Activated CD8-positive, alpha-beta T cell treated with anti-CD3 and anti-CD28 coated beads, Interleukin-2, amount 10 ng/mL, durations not matched to agents 7 days and 5 days (primary cell): ENCODE results near the gene PALD1. TPM values are rescaled to one million over a fixed set of nuclear protein-coding genes. Genes with fewer than 3 reads are reported as not detected.
A peak's percentile ranks its signal among the peaks of the same experiment; 100 is the strongest.
"Not testable (repeated sequence)": the region's sequence is repeated elsewhere in the genome, so short reads cannot be mapped to it uniquely, and the experiment has no call there.

Experiments used
- ATAC-seq: fragments of 150-1000 bp; cut with Tn5 transposase; one replicate; pipeline ENCODE4 v1.10.0; 2021; ENCODE audit warnings: moderate library complexity
- CTCF ChIA-PET: fragments of 350-600 bp; sonication (Branson Sonifier 250); formaldehyde crosslinking; loops from one replicate; lab custom pipeline; 2021; ENCODE audit warnings: antibody characterized with exemption; lab: Charles Lee
- POLR2A ChIA-PET: fragments of 350-600 bp; sonication (Branson Sonifier 250); formaldehyde crosslinking; loops from one replicate; lab custom pipeline; 2021; ENCODE audit warnings: antibody characterized with exemption; lab: Charles Lee
- DNase-seq: peaks from one replicate; pipeline ENCODE4 v3.0.0-alpha.2; 2020
- H3K27ac Mint-ChIP-seq: one replicate; pipeline ENCODE4 v1.8.0; 2021; ENCODE audit warnings: mild to moderate bottlenecking, mixed read lengths
- H3K27me3 Mint-ChIP-seq: one replicate; pipeline ENCODE4 v1.8.0; 2021; ENCODE audit warnings: low read depth, mixed read lengths
- H3K36me3 Mint-ChIP-seq: one replicate; pipeline ENCODE4 v1.8.0; 2021; ENCODE audit warnings: low read depth, mixed read lengths
- H3K4me1 Mint-ChIP-seq: one replicate; pipeline ENCODE4 v1.8.0; 2021; ENCODE audit warnings: low read depth, mixed read lengths
- H3K4me3 Mint-ChIP-seq: one replicate; pipeline ENCODE4 v1.8.0; 2021; ENCODE audit warnings: mild to moderate bottlenecking, mixed read lengths
- H3K9me3 Mint-ChIP-seq: one replicate; pipeline ENCODE4 v1.8.0; 2022; ENCODE audit warnings: mixed read lengths; ENCODE audit not compliant: insufficient read depth
- total RNA-seq, 2 experiments: library from RNA; stranded (reverse); gene quantifications; one replicate each; pipeline ENCODE4 v1.2.3, GENCODE V29; 2021

Gene PALD1
- total RNA-seq, 2 experiments from 2014 or later = 6.2 to 6.5 TPM

GRCh38 chr10:70476249-70477035, 2.1 kb upstream of the PALD1 start:
- Mint-ChIP-seq H3K36me3 (no peaks in the 10 kb centered on the region), H3K4me3 (no peak overlapping the region), H3K27ac (no peak overlapping the region), H3K9me3 (no peaks in the 10 kb centered on the region), H3K27me3 (peaks cover 37% of the 10 kb centered on the region), H3K4me1 (peaks cover 48% of the 10 kb centered on the region)
- ChIA-PET POLR2A (interaction anchor here (1.4 to 2.3 kb wide), 2 partner anchors 18 to 72 kb away, joined by 6 to 8 read pairs; partner anchors contain the start of gene EIF4EBP2), CTCF (interaction anchor here (0.6 to 3.1 kb wide), 5 partner anchors 15 to 83 kb away, joined by 3 to 19 read pairs (median 3); no protein-coding TSS in a partner anchor)
- no peak for DNase-seq
- ATAC-seq = no peak

GRCh38 chr10:70477661-70478162, 855 bp upstream of the PALD1 start:
- DNase-seq = peak; percentile 90
- ChIA-PET POLR2A (interaction anchor here (1.0 to 2.3 kb wide), 3 partner anchors 17 to 307 kb away, joined by 3 to 8 read pairs (median 6); partner anchors contain the start of genes EIF4EBP2 and SAR1A), CTCF (interaction anchor here (1.0 to 3.1 kb wide), 4 partner anchors 14 to 65 kb away, joined by 3 to 19 read pairs (median 6); no protein-coding TSS in a partner anchor)
- H3K9me3 Mint-ChIP-seq = no peaks in the 10 kb centered on the region
- H3K4me1 Mint-ChIP-seq = peaks cover 55% of the 10 kb centered on the region
- peak overlapping the region; percentile 77 for H3K4me3 Mint-ChIP-seq
- peak; percentile 80 for ATAC-seq
- peaks cover 36% of the 10 kb centered on the region for H3K27me3 Mint-ChIP-seq
- peak overlapping the region; percentile 75 for H3K27ac Mint-ChIP-seq
- no peaks in the 10 kb centered on the region for H3K36me3 Mint-ChIP-seq

DNA sequence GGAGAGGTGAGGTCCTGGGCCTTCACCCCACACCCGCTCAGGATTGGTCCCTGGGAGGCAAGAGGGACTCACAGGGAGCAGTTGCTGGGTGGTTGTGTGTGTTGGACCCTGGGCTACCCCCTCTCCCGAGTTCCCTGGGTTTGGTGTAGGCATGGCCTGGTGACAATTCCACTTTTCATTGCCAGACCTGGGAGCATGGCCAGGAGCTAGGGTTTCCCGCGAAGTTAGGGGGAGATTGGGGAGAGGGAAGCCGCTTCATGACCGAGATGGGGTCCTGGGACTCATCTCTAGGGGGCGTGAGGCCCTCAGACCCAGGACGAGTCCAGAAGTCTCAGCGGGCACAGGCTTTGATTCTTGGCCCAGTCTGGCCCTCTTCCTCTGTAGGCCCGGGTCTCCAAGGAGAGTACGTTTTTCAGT, 606 bp downstream of the PALD1 start:
- ChIA-PET CTCF (no interaction called here), POLR2A (interaction anchor here (1.0 kb wide), 1 partner anchor 9 kb away, joined by 3 read pairs; no protein-coding TSS in a partner anchor)
- ATAC-seq = no peak
- Mint-ChIP-seq H3K27me3 (peaks cover 28% of the 10 kb centered on the region), H3K27ac (peak overlapping the region; percentile 54), H3K4me1 (peaks cover 61% of the 10 kb centered on the region), H3K4me3 (peak overlapping the region; percentile 71), H3K9me3 (no peaks in the 10 kb centered on the region), H3K36me3 (peaks cover 2% of the 10 kb centered on the region)
- DNase-seq = no peak

DNA sequence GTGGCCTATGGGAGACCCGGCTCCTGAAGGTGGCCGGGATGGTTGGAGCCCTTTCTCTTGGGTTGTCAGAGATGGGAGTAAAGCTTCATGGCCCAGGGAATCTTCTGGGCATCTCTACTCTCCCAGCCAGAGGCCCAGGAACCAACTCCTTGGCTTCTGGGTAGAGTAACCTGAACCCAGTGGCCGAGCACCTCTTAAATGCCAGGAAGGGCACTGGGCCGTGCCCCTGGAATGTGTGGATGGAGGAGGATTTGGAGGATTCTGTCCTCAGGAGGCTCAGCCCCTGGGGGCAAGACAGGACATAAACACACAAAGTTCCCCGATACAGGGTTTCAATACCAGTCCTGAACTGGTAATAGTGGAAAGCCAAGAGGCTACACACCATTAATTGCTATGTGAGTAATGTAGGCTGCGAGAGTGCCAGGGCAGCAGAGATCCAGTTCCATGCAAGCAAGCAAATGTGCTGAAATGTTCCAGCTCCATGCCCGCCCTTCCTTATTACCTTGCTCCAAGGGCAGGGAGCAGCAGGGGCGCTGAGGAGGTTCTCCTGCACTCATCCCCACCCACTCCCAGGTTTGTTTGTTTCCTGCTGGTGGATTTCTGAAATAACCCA, 1.2 kb downstream of the PALD1 start:
- ChIA-PET CTCF (interaction anchor here (0.9 to 1.7 kb wide), 3 partner anchors 14 to 50 kb away, joined by 3 to 5 read pairs (median 4); no protein-coding TSS in a partner anchor), POLR2A (interaction anchor here (1.0 kb wide), 1 partner anchor 8 kb away, joined by 3 read pairs; no protein-coding TSS in a partner anchor)
- H3K27ac Mint-ChIP-seq = peak overlapping the region; percentile 69
- H3K9me3 Mint-ChIP-seq = no peaks in the 10 kb centered on the region
- H3K4me1 Mint-ChIP-seq = peaks cover 61% of the 10 kb centered on the region
- DNase-seq = no peak
- peaks cover 2% of the 10 kb centered on the region for H3K36me3 Mint-ChIP-seq
- H3K27me3 Mint-ChIP-seq = peaks cover 22% of the 10 kb centered on the region
- no peak for ATAC-seq
- H3K4me3 Mint-ChIP-seq = peak overlapping the region; percentile 71

- H3K4me3 Mint-ChIP-seq = peak overlapping the region; percentile 71
- peak overlapping the region; percentile 69 for H3K27ac Mint-ChIP-seq
- ChIA-PET POLR2A (no interaction called here), CTCF (interaction anchor here (0.9 to 1.7 kb wide), 3 partner anchors 14 to 50 kb away, joined by 3 to 5 read pairs (median 4); no protein-coding TSS in a partner anchor)
- peaks cover 2% of the 10 kb centered on the region for H3K36me3 Mint-ChIP-seq
- ATAC-seq = peak; percentile 42
- DNase-seq = peak; percentile 68
- peaks cover 18% of the 10 kb centered on the region for H3K27me3 Mint-ChIP-seq
- peaks cover 61% of the 10 kb centered on the region for H3K4me1 Mint-ChIP-seq
- H3K9me3 Mint-ChIP-seq = no peaks in the 10 kb centered on the region
Observed at GRCh38 chr10:70480239-70480861, 1.8 kb downstream of the PALD1 start.

GRCh38 chr10:70481105-70481504, 2.5 kb downstream of the PALD1 start:
- peaks cover 59% of the 10 kb centered on the region for H3K4me1 Mint-ChIP-seq
- no peaks in the 10 kb centered on the region for H3K9me3 Mint-ChIP-seq
- ATAC-seq = no peak
- DNase-seq = no peak
- no peak overlapping the region for H3K4me3 Mint-ChIP-seq
- H3K27ac Mint-ChIP-seq = peak overlapping the region; percentile 69
- CTCF ChIA-PET = interaction anchor here (1.2 to 1.7 kb wide), 2 partner anchors 13 to 20 kb away, joined by 4 to 5 read pairs; no protein-coding TSS in a partner anchor
- H3K27me3 Mint-ChIP-seq = peaks cover 14% of the 10 kb centered on the region
- H3K36me3 Mint-ChIP-seq = peaks cover 6% of the 10 kb centered on the region
- POLR2A ChIA-PET = no interaction called here

DNA sequence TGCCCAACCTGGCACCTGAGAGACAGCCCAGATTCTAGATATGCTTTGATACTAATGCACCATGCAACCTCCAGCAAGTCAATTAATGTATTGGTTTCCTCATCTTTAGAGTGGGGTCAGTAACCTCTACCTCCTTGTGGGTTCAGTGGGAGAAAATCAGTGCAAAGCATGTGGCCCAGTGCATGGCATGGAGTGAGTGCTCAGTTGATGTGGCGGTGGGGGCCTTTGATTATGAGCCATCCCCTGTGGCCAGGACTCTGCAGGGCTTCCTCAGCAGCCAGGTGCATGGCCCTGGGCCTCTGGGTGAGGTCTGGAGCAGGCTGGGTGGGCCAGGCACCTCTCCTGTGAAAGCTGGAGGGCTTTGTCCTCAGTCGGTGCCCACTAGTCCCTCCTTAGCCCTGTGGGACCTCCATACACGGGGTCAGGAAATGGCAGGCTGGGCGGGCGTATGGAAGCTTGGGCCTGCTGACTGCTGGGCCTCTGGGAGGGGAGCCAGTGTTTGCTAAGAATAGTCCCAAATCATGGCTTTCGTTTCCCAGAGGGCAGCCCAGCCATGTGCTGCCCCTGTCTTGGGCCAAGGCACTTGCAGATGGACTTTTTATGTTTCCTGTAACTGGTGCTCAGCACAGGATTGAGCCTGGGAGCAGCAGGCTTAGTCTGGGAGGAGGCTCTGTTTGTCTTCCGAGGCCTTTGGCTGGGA, 3.4 kb downstream of the PALD1 start:
- H3K9me3 Mint-ChIP-seq = no peaks in the 10 kb centered on the region
- H3K36me3 Mint-ChIP-seq = peaks cover 6% of the 10 kb centered on the region
- peaks cover 7% of the 10 kb centered on the region for H3K27me3 Mint-ChIP-seq
- ATAC-seq = no peak
- peaks cover 50% of the 10 kb centered on the region for H3K4me1 Mint-ChIP-seq
- ChIA-PET POLR2A (no interaction called here), CTCF (interaction anchor here (1.7 kb wide), 1 partner anchor 12 kb away, joined by 5 read pairs; no protein-coding TSS in a partner anchor)
- no peak for DNase-seq
- H3K27ac Mint-ChIP-seq = peak overlapping the region; percentile 34
- no peak overlapping the region for H3K4me3 Mint-ChIP-seq

- DNase-seq = no peak
- Mint-ChIP-seq H3K9me3 (no peaks in the 10 kb centered on the region), H3K27ac (no peak overlapping the region), H3K4me1 (peaks cover 38% of the 10 kb centered on the region), H3K27me3 (no peaks in the 10 kb centered on the region), H3K4me3 (no peak overlapping the region), H3K36me3 (peaks cover 6% of the 10 kb centered on the region)
- ChIA-PET POLR2A (no interaction called here), CTCF (no interaction called here)
- ATAC-seq = no peak
Observed at GRCh38 chr10:70482982-70483760, 4.6 kb downstream of the PALD1 start.

DNA sequence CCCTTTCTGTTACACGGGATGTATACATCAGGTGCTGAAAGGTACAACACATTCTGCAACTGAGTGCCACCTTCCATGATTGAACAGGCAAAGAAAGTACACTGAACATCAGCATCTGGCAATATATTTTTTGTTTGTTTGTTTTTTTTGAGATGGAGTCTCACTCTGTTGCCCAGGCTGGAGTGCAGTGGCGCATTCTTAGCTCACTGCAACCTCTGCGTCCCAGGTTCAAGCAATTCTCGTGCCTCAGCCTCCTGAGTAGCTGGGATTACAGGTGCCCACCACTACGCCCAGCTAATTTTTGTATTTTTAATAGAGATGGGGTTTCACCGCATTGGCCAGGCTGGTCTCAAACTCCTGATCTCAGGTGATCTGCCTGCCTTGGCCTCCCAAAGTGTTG, 5.3 kb downstream of the PALD1 start:
- H3K4me3 Mint-ChIP-seq, H3K9me3 Mint-ChIP-seq, H3K27me3 Mint-ChIP-seq, POLR2A ChIA-PET, DNase-seq, ATAC-seq, H3K36me3 Mint-ChIP-seq, H3K27ac Mint-ChIP-seq, CTCF ChIA-PET: not testable (repeated sequence)
- H3K4me1 Mint-ChIP-seq = peaks cover 38% of the 10 kb centered on the region

GRCh38 chr10:70487824-70488223, 9.3 kb downstream of the PALD1 start:
- CTCF ChIA-PET = no interaction called here
- Mint-ChIP-seq H3K4me3 (no peak overlapping the region), H3K4me1 (peaks cover 13% of the 10 kb centered on the region), H3K36me3 (peaks cover 6% of the 10 kb centered on the region), H3K27ac (no peak overlapping the region), H3K9me3 (no peaks in the 10 kb centered on the region), H3K27me3 (no peaks in the 10 kb centered on the region)
- POLR2A ChIA-PET = interaction anchor here (0.8 kb wide), 1 partner anchor 9 kb away, joined by 3 read pairs; no protein-coding TSS in a partner anchor
- no peak for DNase-seq
- no peak for ATAC-seq
